ENCODE results near the gene RIOK1.

The RIOK1 gene

GRCh38 chr6:7409740-7410139 lies 20.1 kb downstream of the RIOK1 start:
- no peak for DNase-seq (ENCODE audit: low read depth, low spot score)

GRCh38 chr6:7410851-7411250 lies 21.2 kb downstream of the RIOK1 start:
- no peak for DNase-seq (ENCODE audit: low read depth, low spot score)

- DNase-seq (ENCODE audit: low read depth, low spot score) = no peak
These were observed 21.7 kb downstream of the RIOK1 start for GRCh38 chr6:7411328-7411727.

GRCh38 chr6:7413151-7413823 lies 23.7 kb downstream of the RIOK1 start:
- no peak for DNase-seq (ENCODE audit: low read depth, low spot score)

- peak; percentile 27 for DNase-seq (ENCODE audit: low read depth, low spot score)
These were observed 25.2 kb downstream of the RIOK1 start for GRCh38 chr6:7414811-7415210.

- DNase-seq (ENCODE audit: low read depth, low spot score) = no peak
These were observed 28.1 kb downstream of the RIOK1 start for GRCh38 chr6:7417684-7418083.

- no peak for DNase-seq (ENCODE audit: low read depth, low spot score)
These were observed 28.8 kb downstream of the RIOK1 start for GRCh38 chr6:7418238-7418905.

- DNase-seq (ENCODE audit: low read depth, low spot score) = no peak
These were observed 29.5 kb downstream of the RIOK1 start for GRCh38 chr6:7419065-7419464.

GRCh38 chr6:7421066-7421465 lies 31.5 kb downstream of the RIOK1 start:
- no peak for DNase-seq (ENCODE audit: low read depth, low spot score)

GRCh38 chr6:7424058-7424457 lies 34.5 kb downstream of the RIOK1 start:
- no peak for DNase-seq (ENCODE audit: low read depth, low spot score)

- no peak for DNase-seq (ENCODE audit: low read depth, low spot score)
These were observed 35.6 kb downstream of the RIOK1 start for GRCh38 chr6:7424967-7425807.

GRCh38 chr6:7425808-7426190 lies 36.2 kb downstream of the RIOK1 start:
- no peak for DNase-seq (ENCODE audit: low read depth, low spot score)

GRCh38 chr6:7426447-7427169 lies 37.0 kb downstream of the RIOK1 start:
- no peak for DNase-seq (ENCODE audit: low read depth, low spot score)

- DNase-seq (ENCODE audit: low read depth, low spot score) = no peak
These were observed 41.7 kb downstream of the RIOK1 start for GRCh38 chr6:7431313-7431673.

- peak; percentile 20 for DNase-seq (ENCODE audit: low read depth, low spot score)
These were observed 42.2 kb downstream of the RIOK1 start for GRCh38 chr6:7431674-7432390.

GRCh38 chr6:7432391-7433120 lies 42.9 kb downstream of the RIOK1 start:
- no peak for DNase-seq (ENCODE audit: low read depth, low spot score)

- DNase-seq (ENCODE audit: low read depth, low spot score) = no peak
These were observed 43.6 kb downstream of the RIOK1 start for GRCh38 chr6:7433121-7433617.

- DNase-seq (ENCODE audit: low read depth, low spot score) = no peak
These were observed 45.1 kb downstream of the RIOK1 start for GRCh38 chr6:7434672-7435071.

- no peak for DNase-seq (ENCODE audit: low read depth, low spot score)
These were observed 48.4 kb downstream of the RIOK1 start for GRCh38 chr6:7438011-7438410.

GRCh38 chr6:7439228-7439627 lies 49.6 kb downstream of the RIOK1 start:
- DNase-seq (ENCODE audit: low read depth, low spot score) = no peak

- no peak for DNase-seq (ENCODE audit: low read depth, low spot score)
These were observed 50.9 kb downstream of the RIOK1 start for GRCh38 chr6:7440476-7440875.
